GM18502 (cell line): ENCODE results near the gene FOXD3.

Experiments used
- ATAC-seq: cut with Tn5 transposase; IDR thresholded peaks from one replicate; pipeline ENCODE4 v1.9.1; 2021; ENCODE audit warnings: mild to moderate bottlenecking; ENCODE audit not compliant: unreplicated experiment, poor library complexity

FOXD3 gene

GRCh38 chr1:63320022-63320721 is 2.2 kb upstream of the FOXD3 start:
- no peak for ATAC-seq

- no peak for ATAC-seq
These were observed 1.1 kb upstream of the FOXD3 start for GRCh38 chr1:63321066-63321784.

- no peak for ATAC-seq
These were observed 618 bp upstream of the FOXD3 start for GRCh38 chr1:63321785-63322113.

DNA sequence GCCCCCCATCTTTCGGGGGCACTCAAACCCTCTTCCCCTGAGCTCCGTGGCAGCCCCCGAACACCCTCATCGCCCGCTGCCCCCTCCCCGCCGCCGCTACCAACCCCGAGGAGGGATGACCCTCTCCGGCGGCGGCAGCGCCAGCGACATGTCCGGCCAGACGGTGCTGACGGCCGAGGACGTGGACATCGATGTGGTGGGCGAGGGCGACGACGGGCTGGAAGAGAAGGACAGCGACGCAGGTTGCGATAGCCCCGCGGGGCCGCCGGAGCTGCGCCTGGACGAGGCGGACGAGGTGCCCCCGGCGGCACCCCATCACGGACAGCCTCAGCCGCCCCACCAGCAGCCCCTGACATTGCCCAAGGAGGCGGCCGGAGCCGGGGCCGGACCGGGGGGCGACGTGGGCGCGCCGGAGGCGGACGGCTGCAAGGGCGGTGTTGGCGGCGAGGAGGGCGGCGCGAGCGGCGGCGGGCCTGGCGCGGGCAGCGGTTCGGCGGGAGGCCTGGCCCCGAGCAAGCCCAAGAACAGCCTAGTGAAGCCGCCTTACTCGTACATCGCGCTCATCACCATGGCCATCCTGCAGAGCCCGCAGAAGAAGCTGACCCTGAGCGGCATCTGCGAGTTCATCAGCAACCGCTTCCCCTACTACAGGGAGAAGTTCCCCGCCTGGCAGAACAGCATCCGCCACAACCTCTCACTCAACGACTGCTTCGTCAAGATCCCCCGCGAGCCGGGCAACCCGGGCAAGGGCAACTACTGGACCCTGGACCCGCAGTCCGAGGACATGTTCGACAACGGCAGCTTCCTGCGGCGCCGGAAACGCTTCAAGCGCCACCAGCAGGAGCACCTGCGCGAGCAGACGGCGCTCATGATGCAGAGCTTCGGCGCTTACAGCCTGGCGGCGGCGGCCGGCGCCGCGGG is 837 bp downstream of the FOXD3 start:
- ATAC-seq = no peak

GRCh38 chr1:63323865-63324778 is 1.8 kb downstream of the FOXD3 start:
- no peak for ATAC-seq

- no peak for ATAC-seq
These were observed 2.4 kb downstream of the FOXD3 start for GRCh38 chr1:63324779-63325119.

DNA sequence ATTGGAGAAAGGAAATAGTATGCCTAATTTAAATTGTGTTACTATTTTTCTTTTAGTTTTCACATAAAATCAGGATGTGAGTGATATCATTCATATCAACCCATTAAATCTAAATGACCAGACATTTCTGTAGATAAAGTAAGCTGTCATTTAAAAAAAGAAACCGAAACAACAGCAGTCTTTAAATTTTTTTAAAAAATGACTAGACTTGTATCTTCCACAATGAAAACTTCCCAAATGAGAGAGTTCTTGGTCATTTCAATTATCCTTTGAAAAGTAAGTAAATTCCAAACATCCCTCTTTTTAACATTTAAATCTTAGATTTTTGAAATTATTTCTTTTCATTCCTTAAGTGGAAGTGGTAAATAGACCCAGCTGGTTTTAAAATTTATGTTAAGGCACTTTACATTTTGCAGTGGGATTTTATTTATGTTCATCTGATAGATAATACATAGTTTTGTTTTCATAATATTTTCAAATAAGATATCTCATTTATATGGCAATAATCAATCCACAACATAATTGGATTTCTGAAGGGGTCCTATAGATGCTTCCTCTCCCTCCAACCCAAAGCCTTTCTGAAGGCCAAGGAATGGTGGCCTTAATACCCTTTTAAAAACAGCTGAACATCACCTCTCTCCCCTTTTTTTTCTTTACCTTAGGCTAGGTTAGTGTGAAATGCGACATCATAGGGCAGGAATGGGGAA is 3.1 kb downstream of the FOXD3 start:
- no peak for ATAC-seq

DNA sequence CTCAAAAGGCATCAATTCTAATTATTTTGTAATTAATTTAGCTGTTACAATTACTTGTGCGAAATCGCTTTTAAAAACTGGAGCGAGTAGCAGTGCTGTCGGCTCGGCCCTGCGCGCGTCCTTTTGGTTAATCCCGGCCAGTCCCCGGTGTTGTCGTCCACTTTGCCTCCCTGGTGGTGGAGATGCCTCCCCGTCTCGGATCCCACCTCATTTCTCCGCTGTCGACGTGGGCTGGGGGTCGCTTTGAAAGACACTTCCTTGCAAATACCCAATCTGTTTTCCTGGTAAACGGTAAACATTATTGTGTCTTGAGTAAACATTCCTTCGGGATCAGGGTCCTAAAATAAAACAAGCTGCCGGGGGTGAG is 3.7 kb downstream of the FOXD3 start:
- ATAC-seq = no peak

DNA sequence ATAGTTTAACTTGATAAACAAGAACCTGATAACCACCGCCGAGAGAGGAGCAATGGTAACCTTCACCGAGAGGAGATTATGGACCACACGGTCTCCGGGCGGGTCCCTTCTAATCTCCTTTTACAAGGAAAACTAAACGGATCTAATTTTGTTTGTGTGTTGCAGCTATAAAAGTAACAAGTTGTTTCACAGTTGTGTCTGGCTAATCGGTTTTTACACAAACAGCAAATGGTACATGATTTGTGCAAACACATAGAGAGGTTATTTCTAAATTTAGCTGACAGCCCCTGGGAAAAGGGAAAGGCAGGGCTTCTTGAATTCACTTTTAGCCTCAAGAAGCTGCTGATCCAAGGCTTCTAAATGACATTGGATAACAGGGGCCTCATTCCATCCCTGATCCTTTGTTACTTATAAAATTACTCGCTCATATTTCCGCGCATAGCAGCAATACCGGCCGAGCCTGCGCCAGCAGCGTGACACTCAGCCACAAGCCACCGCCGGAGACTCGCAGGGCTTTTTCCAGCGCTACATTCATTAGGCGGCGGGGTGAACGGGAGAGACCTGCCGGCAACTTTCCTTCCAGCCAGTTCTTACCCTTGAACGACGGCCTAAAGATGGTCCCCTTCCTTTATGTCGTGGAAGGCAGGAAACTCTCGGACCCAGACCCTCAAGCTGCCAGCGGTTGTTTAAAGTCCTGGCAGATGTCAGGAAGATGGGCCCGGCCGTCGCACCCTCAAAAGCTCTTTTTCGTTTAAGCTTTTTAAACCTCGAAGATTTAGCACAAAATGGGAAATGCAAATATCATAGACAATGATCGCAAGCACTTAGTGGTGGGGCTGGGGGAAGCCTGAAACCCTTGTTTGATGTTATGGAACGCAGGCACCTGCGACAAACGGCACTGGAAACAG is 4.4 kb downstream of the FOXD3 start:
- no peak for ATAC-seq

DNA sequence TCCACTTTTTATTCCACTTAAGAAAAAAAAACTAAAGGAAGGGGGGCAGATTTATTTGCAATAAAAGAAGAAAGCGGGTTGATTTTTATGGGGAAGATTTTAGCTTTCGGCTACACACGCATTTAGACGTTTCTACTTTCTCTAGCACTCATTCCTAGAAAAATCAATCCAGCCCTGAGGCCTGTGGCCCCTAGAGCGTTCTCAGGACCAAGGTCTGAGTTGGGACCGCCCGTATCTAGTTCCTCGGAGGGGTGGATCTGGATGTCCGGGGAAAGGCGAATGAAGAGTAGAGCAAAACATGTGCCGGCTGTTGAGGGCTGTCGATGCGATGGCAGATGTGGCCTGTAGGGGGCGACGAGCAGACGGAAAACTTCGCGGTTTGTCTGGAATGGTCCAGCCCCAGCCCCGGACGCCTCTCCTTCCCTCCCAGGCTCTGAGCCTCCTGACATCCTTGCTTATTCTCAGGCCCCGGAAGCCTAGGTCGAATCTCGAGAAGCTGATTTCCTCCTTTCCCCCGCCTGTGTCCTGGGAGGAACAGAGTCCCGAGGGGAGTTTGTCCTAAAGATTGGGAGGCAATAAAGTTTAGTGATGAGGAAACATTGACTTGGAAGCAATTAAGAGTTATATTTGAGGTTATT is 5.2 kb downstream of the FOXD3 start:
- ATAC-seq = peak; percentile 63

GRCh38 chr1:63328122-63328521 is 5.8 kb downstream of the FOXD3 start:
- ATAC-seq = no peak

DNA sequence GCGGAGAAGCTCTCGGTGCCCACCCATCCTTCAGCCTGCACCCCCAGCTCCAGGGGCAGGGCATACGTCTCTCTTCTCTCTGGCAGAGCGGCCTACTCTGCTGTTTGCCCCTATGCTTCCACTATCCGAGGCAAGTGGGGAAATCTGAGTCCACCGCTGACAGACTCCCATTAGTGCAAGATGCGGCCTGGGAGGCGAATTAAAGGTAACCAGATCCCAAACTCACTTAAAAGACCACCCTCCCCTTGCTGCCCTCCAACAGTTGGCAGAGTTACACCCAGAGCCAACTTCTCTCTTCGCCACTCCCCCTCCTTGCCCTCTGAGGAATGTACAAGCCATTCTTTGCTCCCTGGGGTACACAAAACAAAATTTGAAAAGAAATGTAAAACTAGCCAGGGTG is 6.4 kb downstream of the FOXD3 start:
- no peak for ATAC-seq

- no peak for ATAC-seq
These were observed 7.4 kb downstream of the FOXD3 start for GRCh38 chr1:63329621-63330330.

GRCh38 chr1:63330331-63330916 is 8.1 kb downstream of the FOXD3 start:
- no peak for ATAC-seq

DNA sequence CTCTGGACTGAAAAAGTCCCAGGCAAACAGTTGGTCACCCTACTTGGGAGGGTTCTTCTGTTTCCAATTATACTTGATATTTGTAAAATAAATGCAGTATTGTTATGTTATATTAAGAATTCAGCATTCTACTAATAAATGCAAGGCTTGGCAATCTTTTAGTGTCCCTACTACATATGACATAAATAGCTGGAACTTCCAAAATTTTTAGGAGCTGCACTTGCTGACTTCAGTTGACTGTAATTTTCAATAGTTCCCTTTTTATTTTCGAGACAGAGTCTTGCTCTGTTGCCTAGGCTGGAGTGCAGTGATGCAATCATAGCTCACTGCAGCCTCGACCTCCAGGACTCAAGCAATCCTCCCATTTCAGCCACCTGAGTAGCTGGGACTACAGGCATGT is 20.0 kb downstream of the FOXD3 start:
- no peak for ATAC-seq

DNA sequence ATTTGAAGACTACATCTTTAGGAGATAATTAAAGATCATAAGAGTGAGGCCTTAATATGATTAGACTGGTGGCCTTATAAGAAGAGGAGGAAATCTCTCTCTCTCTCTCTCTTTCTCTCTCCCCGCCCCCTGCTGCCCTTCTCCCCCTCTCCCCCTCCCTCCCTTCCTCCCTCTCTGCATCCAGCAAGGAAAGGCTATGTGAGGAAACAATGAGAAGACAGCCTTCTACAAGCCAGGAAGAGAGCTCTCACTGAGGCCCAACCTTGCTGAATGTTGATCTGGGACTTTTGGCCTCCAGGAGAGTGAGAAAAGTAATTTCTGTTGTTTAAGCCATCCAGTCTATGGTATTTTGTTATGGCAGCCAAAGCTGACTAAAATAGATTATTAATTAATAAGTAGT is 21.6 kb downstream of the FOXD3 start:
- no peak for ATAC-seq

GRCh38 chr1:63350320-63350719 is 28.0 kb downstream of the FOXD3 start:
- ATAC-seq = no peak
